Measurements from ENCODE around the gene PCED1B. TPM values are rescaled to one million over a fixed set of nuclear protein-coding genes. Genes with fewer than 3 reads are reported as not detected.

PCED1B gene
- total RNA-seq, 2 donors from 2014 or later = 0.87 to 46.9 TPM

- Histone ChIP-seq H3K4me1 (replicated peaks) (peaks cover 4% of the 10 kb centered on the region), H3K27ac (no peak overlapping the region), H3K36me3 (no peaks in the 10 kb centered on the region), H3K27me3 (replicated peaks; ENCODE audit: insufficient read depth) (no peaks in the 10 kb centered on the region), H3K9me3 (no peaks in the 10 kb centered on the region), H3K4me3 (no peak overlapping the region)
- TF ChIP-seq POLR2A (IDR thresholded peaks at IDR 0.05) (no peak), POLR2AphosphoS5 (IDR thresholded peaks at IDR 0.05) (no peak), CTCF (IDR thresholded peaks at IDR 0.05) (no peak)
- DNase-seq (ENCODE audit: low spot score) = no peak
- 93% methylated on average over 3 of the region's 3 CpGs for WGBS
- intact Hi-C loops (cut with DNase I) = no loop called here
Observed at GRCh38 chr12:47107446-47107845, 28.0 kb downstream of the PCED1B start.

- intact Hi-C loops (cut with DNase I) = no loop called here
Observed at GRCh38 chr12:47107926-47108325, 28.5 kb downstream of the PCED1B start.

GRCh38 chr12:47110011-47110541, 30.7 kb downstream of the PCED1B start:
- Histone ChIP-seq H3K4me1 (replicated peaks) (peaks cover 4% of the 10 kb centered on the region), H3K4me3 (no peak overlapping the region), H3K27me3 (replicated peaks; ENCODE audit: insufficient read depth) (no peaks in the 10 kb centered on the region), H3K27ac (no peak overlapping the region), H3K36me3 (no peaks in the 10 kb centered on the region), H3K9me3 (no peaks in the 10 kb centered on the region)
- intact Hi-C loops (cut with DNase I) = no loop called here
- no peak for TF ChIP-seq POLR2A (IDR thresholded peaks at IDR 0.05)
- no peak for TF ChIP-seq CTCF (IDR thresholded peaks at IDR 0.05)
- no peak for TF ChIP-seq POLR2AphosphoS5 (IDR thresholded peaks at IDR 0.05)
- DNase-seq (ENCODE audit: low spot score) = no peak
- 36% methylated on average over 2 of the region's 2 CpGs for WGBS

More at GRCh38 chr12:47107926-47108325, 28.5 kb downstream of the PCED1B start:
- H3K27ac ChIP-seq = no peak overlapping the region
- no peak for DNase-seq (ENCODE audit: low spot score)
- H3K36me3 ChIP-seq = no peaks in the 10 kb centered on the region
- TF ChIP-seq POLR2A (IDR thresholded peaks at IDR 0.05) (no peak), CTCF (IDR thresholded peaks at IDR 0.05) (no peak), POLR2AphosphoS5 (IDR thresholded peaks at IDR 0.05) (no peak)
- no peaks in the 10 kb centered on the region for H3K27me3 ChIP-seq (replicated peaks; ENCODE audit: insufficient read depth)
- H3K4me1 ChIP-seq (replicated peaks) = peaks cover 4% of the 10 kb centered on the region
- H3K4me3 ChIP-seq = no peak overlapping the region
- no peaks in the 10 kb centered on the region for H3K9me3 ChIP-seq

- TF ChIP-seq POLR2AphosphoS5 (IDR thresholded peaks at IDR 0.05) (no peak), POLR2A (IDR thresholded peaks at IDR 0.05) (no peak), CTCF (IDR thresholded peaks at IDR 0.05) (no peak)
- Histone ChIP-seq H3K36me3 (no peaks in the 10 kb centered on the region), H3K27ac (no peak overlapping the region), H3K9me3 (no peaks in the 10 kb centered on the region), H3K4me3 (no peak overlapping the region), H3K4me1 (replicated peaks) (peaks cover 4% of the 10 kb centered on the region), H3K27me3 (replicated peaks; ENCODE audit: insufficient read depth) (no peaks in the 10 kb centered on the region)
- intact Hi-C loops (cut with DNase I) = no loop called here
- DNase-seq (ENCODE audit: low spot score) = no peak
- WGBS = 68% methylated on average over 2 of the region's 2 CpGs
Observed at GRCh38 chr12:47110718-47111391, 31.4 kb downstream of the PCED1B start.

- TF ChIP-seq POLR2AphosphoS5 (IDR thresholded peaks at IDR 0.05) (no peak), CTCF (IDR thresholded peaks at IDR 0.05) (no peak), POLR2A (IDR thresholded peaks at IDR 0.05) (no peak)
- Histone ChIP-seq H3K36me3 (no peaks in the 10 kb centered on the region), H3K9me3 (no peaks in the 10 kb centered on the region), H3K4me3 (no peak overlapping the region), H3K4me1 (replicated peaks) (peaks cover 4% of the 10 kb centered on the region), H3K27me3 (replicated peaks; ENCODE audit: insufficient read depth) (no peaks in the 10 kb centered on the region), H3K27ac (no peak overlapping the region)
- intact Hi-C loops (cut with DNase I) = no loop called here
- no peak for DNase-seq (ENCODE audit: low spot score)
- 56% methylated on average over 2 of the region's 2 CpGs for WGBS
Observed at GRCh38 chr12:47111392-47111778, 32.0 kb downstream of the PCED1B start.
